Fibroblast of mammary gland (primary cell): ENCODE data around the gene MYO3B.

Source experiments
- DNase-seq: peaks from one replicate; pipeline ENCODE4 v3.0.0-alpha.2; 2010; ENCODE audit warnings: low read depth
- H3K4me3 ChIP-seq: 2 replicates; pipeline ENCODE4 v1.5.1; 2011; ENCODE audit warnings: low read depth, mild to moderate bottlenecking, low read length, moderate library complexity; ENCODE audit not compliant: control insufficient read depth
- TF ChIP-seq, protein P1 (sequence below): conservative IDR thresholded peaks from 2 replicates; pipeline ENCODE4 v1.5.1; 2011; ENCODE audit warnings: low read depth, low read length, inconsistent platforms; ENCODE audit not compliant: control insufficient read depth, insufficient read depth

MYO3B gene

DNA sequence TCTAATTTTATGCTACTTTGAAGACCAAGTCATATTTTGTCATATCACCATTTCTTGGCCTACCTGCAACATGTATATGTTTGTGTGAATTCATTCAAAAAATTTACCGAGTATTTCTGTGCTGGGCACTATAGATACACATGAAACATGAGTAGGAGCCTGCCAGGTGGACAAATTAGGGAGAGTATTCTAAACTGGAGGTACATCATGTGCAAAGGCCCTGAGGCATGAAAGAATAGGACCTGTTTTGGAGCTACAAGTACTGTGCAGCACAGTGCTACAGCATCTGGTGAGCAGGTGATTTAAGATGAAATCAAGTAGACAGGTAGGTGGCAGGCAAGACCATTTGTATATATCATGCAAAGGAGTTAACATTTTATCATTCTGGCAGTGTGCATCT lies 152.9 kb downstream of the MYO3B start:
- H3K4me3 ChIP-seq = no peak overlapping the region
- no peak for DNase-seq
- TF ChIP-seq, protein P1, sequence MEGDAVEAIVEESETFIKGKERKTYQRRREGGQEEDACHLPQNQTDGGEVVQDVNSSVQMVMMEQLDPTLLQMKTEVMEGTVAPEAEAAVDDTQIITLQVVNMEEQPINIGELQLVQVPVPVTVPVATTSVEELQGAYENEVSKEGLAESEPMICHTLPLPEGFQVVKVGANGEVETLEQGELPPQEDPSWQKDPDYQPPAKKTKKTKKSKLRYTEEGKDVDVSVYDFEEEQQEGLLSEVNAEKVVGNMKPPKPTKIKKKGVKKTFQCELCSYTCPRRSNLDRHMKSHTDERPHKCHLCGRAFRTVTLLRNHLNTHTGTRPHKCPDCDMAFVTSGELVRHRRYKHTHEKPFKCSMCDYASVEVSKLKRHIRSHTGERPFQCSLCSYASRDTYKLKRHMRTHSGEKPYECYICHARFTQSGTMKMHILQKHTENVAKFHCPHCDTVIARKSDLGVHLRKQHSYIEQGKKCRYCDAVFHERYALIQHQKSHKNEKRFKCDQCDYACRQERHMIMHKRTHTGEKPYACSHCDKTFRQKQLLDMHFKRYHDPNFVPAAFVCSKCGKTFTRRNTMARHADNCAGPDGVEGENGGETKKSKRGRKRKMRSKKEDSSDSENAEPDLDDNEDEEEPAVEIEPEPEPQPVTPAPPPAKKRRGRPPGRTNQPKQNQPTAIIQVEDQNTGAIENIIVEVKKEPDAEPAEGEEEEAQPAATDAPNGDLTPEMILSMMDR = no peak

DNA sequence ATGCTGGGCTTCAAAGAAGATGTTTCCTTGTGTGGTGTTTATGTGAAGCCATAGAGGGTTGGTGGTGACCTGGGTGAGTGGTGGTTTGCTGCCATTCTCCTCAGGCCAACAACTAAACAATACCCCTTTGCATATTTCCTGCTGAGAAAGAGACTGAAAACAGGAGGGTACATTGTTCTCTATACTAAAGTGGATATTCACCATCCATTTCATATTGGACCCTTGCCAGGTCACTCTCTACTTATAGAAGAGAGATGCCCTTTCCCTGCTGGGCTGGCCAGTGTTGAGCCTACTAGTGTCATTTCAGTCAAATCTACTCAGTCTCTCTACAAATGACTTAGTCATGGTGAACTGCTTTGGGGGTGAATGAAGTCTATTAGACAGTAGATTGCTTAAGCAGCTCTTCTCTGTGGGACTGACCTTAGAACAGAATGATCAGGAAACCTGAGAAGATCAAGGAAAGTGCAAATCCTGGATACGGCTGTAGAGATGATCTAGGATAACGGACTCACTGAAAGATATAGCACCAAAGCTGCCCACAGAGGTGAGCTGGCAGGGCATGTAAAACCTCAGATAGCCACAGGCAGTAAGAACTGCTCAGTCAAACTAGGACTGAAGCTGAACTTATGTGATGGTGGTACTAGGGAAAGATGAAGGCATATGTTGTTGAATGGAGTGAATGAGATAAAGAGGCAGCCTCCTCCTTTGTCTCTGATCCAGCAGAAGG lies 154.9 kb downstream of the MYO3B start:
- DNase-seq = no peak
- H3K4me3 ChIP-seq = no peak overlapping the region
- TF ChIP-seq, protein P1 = no peak

GRCh38 chr2:170335351-170335750 lies 157.4 kb downstream of the MYO3B start:
- DNase-seq = no peak
- TF ChIP-seq, protein P1 = no peak
- no peak overlapping the region for H3K4me3 ChIP-seq

DNA sequence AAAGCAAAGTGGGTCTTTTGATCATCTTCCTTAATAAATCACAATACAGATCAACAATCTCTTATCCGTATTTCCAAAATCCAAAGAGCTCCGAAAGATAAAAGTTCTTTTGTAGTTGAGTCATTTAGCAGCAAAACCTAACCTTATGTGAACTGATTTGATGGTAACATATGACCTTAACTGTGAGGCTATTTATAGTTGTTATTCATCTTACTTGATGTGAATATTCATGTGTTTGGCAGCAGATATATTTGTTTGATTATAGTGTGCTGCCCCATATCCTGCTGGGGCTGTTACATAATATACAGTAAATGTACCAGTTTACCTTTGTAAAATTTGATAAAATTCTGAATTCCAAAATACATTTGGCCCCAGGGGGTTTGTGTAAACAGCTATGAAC lies 158.5 kb downstream of the MYO3B start:
- H3K4me3 ChIP-seq = no peak overlapping the region
- no peak for DNase-seq
- TF ChIP-seq, protein P1 = no peak

GRCh38 chr2:170336916-170337315 lies 159.0 kb downstream of the MYO3B start:
- no peak overlapping the region for H3K4me3 ChIP-seq
- TF ChIP-seq, protein P1 = no peak
- DNase-seq = no peak

GRCh38 chr2:170339322-170339721 lies 161.4 kb downstream of the MYO3B start:
- no peak overlapping the region for H3K4me3 ChIP-seq
- DNase-seq = no peak
- TF ChIP-seq, protein P1 = no peak
